Transverse colon (tissue), 4 donors: ENCODE measurements around the gene SCIN. TPM values are rescaled to one million over a fixed set of nuclear protein-coding genes. Genes with fewer than 3 reads are reported as not detected.

Source experiments
- DNase-seq: peaks from one replicate; pipeline ENCODE4 v3.0.0-alpha.2; 2019
- H3K27ac ChIP-seq, 4 donors: fragments of 200-600 bp; sonication (generic); 2 replicates each; pipeline ENCODE4 v1.5.1; 2016 to 2018; ENCODE audit warnings: inconsistent platforms in 4 of 4
- H3K27me3 ChIP-seq: fragments of 200-600 bp; sonication (generic); 2 replicates; pipeline ENCODE4 v1.5.1; 2017; ENCODE audit warnings: inconsistent platforms
- H3K36me3 ChIP-seq, 4 donors: fragments of 200-600 bp; sonication (generic); 2 replicates each; pipeline ENCODE4 v1.5.1; 2017 to 2019; ENCODE audit warnings: inconsistent platforms in 4 of 4
- H3K4me1 ChIP-seq, 4 donors: fragments of 200-600 bp; sonication (generic); 2 replicates each; pipeline ENCODE4 v1.5.1; 2017 to 2020; ENCODE audit warnings: inconsistent platforms in 4 of 4
- H3K4me3 ChIP-seq, 4 donors: fragments of 200-600 bp; sonication (generic); 1 replicate in 1 of 4; 2 replicates in 3 of 4; pipeline versions ENCODE4 v1.5.1 to v1.6.1; 2017 to 2019; ENCODE audit warnings: inconsistent platforms in 4 of 4
- H3K9me3 ChIP-seq, 2 donors: fragments of 200-600 bp; sonication (generic); 2 replicates each; pipeline ENCODE4 v1.5.1; 2017 to 2019; ENCODE audit warnings: inconsistent platforms in 2 of 2
- CTCF ChIP-seq, 5 experiments: fragments of 200-600 bp in 3 of 5; fragments of 450-650 bp in 2 of 5; sonication (generic) in 3 of 5; IDR thresholded peaks; 1 replicate in 2 of 5; 2 replicates in 3 of 5; pipeline ENCODE4 v1.5.1; 2016 to 2017; ENCODE audit warnings: antibody characterized with exemption in 5 of 5, inconsistent platforms in 3 of 5, mild to moderate bottlenecking in 2 of 5, moderate library complexity in 1 of 5
- EP300 ChIP-seq: sonication (generic); formaldehyde crosslinking; IDR thresholded peaks from one replicate; pipeline ENCODE4 v1.6.1; 2017; ENCODE audit warnings: antibody characterized with exemption, low read depth
- POLR2A ChIP-seq: fragments of 450-650 bp; IDR thresholded peaks from one replicate; pipeline ENCODE4 v1.6.1; 2016; ENCODE audit warnings: antibody characterized with exemption, mild to moderate bottlenecking, moderate library complexity
- POLR2AphosphoS5 ChIP-seq, 3 donors: sonication (generic); formaldehyde crosslinking; IDR thresholded peaks; one replicate each; pipeline ENCODE4 v1.6.1; 2016; ENCODE audit warnings: antibody characterized with exemption in 3 of 3
- WGBS, 2 donors: methylation state at CpG; one replicate each; pipeline ENCODE4 v1.1.5; 2018; ENCODE audit warnings: low coverage in 1 of 2; 5-methylcytosine and 5-hydroxymethylcytosine counted together
- in situ Hi-C, 4 donors: fragments of 200-750 bp; cut with MboI; loops; one replicate each; pipeline versions ENCODE4 v1.15.0 to v1.15.1; 2017; ENCODE audit warnings: low sequenced_read_pairs in 3 of 4, low pct_ligation_motif_present in 1 of 4, low pct_unique_long_range_greater_than_20kb in 1 of 4
- intact Hi-C: fragments of 100-400 bp; cut with DNase I; formaldehyde crosslinking; loops from one replicate; pipeline ENCODE4 v1.15.1; 2023; ENCODE audit warnings: low total_unique reads
- total RNA-seq, 4 donors: library from RNA; depleted of rRNA; stranded (reverse); fragments of >200 nt; gene quantifications; one replicate each; pipeline ENCODE4 v1.1.0, GENCODE V29; 2016

SCIN gene
- total RNA-seq, 4 donors from 2014 or later: 62.3 to 125 (median 86.4) TPM

GRCh38 chr7:12629816-12630512 is 59.4 kb downstream of the SCIN start:
- TF ChIP-seq POLR2AphosphoS5 (IDR thresholded peaks at IDR 0.05) (no peak), EP300 (no peak), CTCF (IDR thresholded peaks at IDR 0.05) (no peak), POLR2A (no peak)
- Histone ChIP-seq H3K27ac (no peak overlapping the region), H3K36me3 (no peaks in the 10 kb centered on the region), H3K9me3 (no peaks in the 10 kb centered on the region), H3K27me3 (no peaks in the 10 kb centered on the region), H3K4me3 (no peak overlapping the region), H3K4me1 (no peaks in the 10 kb centered on the region)
- no peak for DNase-seq
- intact Hi-C loops (loop anchor here (5.0 kb wide), 1 partner anchor 627 kb away; no protein-coding TSS in a partner anchor), in situ Hi-C loops (loop anchor here (5.0 to 25.0 kb wide), 4 partner anchors 103 to 635 kb away; no protein-coding TSS in a partner anchor)
- WGBS, 2 donors: 87% methylated on average over 4 to 5 of the region's 5 CpGs

GRCh38 chr7:12630513-12630819 is 59.9 kb downstream of the SCIN start:
- Histone ChIP-seq H3K9me3 (no peaks in the 10 kb centered on the region), H3K36me3 (no peaks in the 10 kb centered on the region), H3K4me3 (no peak overlapping the region), H3K27me3 (no peaks in the 10 kb centered on the region), H3K4me1 (no peaks in the 10 kb centered on the region), H3K27ac (no peak overlapping the region)
- DNase-seq: no peak
- intact Hi-C loops (loop anchor here (5.0 kb wide), 1 partner anchor 627 kb away; no protein-coding TSS in a partner anchor), in situ Hi-C loops (loop anchor here in 3 of 4 donors (10.0 to 25.0 kb wide), 2 partner anchors 632 to 634 kb away; no protein-coding TSS in a partner anchor)
- TF ChIP-seq POLR2AphosphoS5 (IDR thresholded peaks at IDR 0.05) (no peak), POLR2A (no peak), EP300 (no peak), CTCF (IDR thresholded peaks at IDR 0.05) (no peak)
- 70 to 73% methylated on average over 4 to 6 of the region's 6 CpGs for WGBS, 2 donors

- Histone ChIP-seq H3K27ac (no peak overlapping the region), H3K9me3 (no peaks in the 10 kb centered on the region), H3K36me3 (no peaks in the 10 kb centered on the region), H3K27me3 (no peaks in the 10 kb centered on the region), H3K4me1 (peaks cover 0 to 7% (median 5%) of the 10 kb centered on the region in 4 donors), H3K4me3 (no peak overlapping the region)
- intact Hi-C loops: loop anchor here (5.0 kb wide), 1 partner anchor 624 kb away; no protein-coding TSS in a partner anchor
- in situ Hi-C loops: loop anchor here in 3 of 4 donors (10.0 to 25.0 kb wide), 2 partner anchors 629 to 631 kb away; no protein-coding TSS in a partner anchor
- DNase-seq: no peak
- WGBS, 2 donors: 59 to 75% methylated on average over 4 of the region's 4 CpGs
- TF ChIP-seq CTCF (IDR thresholded peaks at IDR 0.05): no peak
- TF ChIP-seq POLR2AphosphoS5 (IDR thresholded peaks at IDR 0.05): no peak
- no peak for TF ChIP-seq EP300
- TF ChIP-seq POLR2A: no peak
Observed at GRCh38 chr7:12633582-12633981, 63.1 kb downstream of the SCIN start.

GRCh38 chr7:12635830-12636229 is 65.3 kb downstream of the SCIN start:
- H3K9me3 ChIP-seq: no peaks in the 10 kb centered on the region
- DNase-seq: peak; percentile 10
- H3K4me1 ChIP-seq: peaks cover 0 to 13% (median 7%) of the 10 kb centered on the region in 4 donors
- H3K27me3 ChIP-seq: no peaks in the 10 kb centered on the region
- intact Hi-C loops (no loop called here), in situ Hi-C loops (loop anchor here in 3 of 4 donors (10.0 to 25.0 kb wide), 2 partner anchors 626 to 629 kb away; no protein-coding TSS in a partner anchor)
- 15 to 23% methylated on average over 6 of the region's 6 CpGs for WGBS, 2 donors
- no peak for TF ChIP-seq CTCF (IDR thresholded peaks at IDR 0.05)
- TF ChIP-seq EP300: no peak
- TF ChIP-seq POLR2A: no peak
- no peak for TF ChIP-seq POLR2AphosphoS5 (IDR thresholded peaks at IDR 0.05)
- no peaks in the 10 kb centered on the region for H3K36me3 ChIP-seq
- no peak overlapping the region for H3K27ac ChIP-seq
- no peak overlapping the region for H3K4me3 ChIP-seq
